Suprapubic skin (tissue), 3 donors: Measurements from ENCODE around the gene SPATA4.

ENCODE experiments used
- EP300 ChIP-seq: sonication (generic); formaldehyde crosslinking; IDR thresholded peaks from one replicate; pipeline ENCODE4 v1.6.1; 2017; ENCODE audit warnings: antibody characterized with exemption
- POLR2A ChIP-seq, 2 donors: fragments of 450-650 bp; IDR thresholded peaks; one replicate each; pipeline ENCODE4 v1.6.1; 2017; ENCODE audit warnings: antibody characterized with exemption in 2 of 2, mild to moderate bottlenecking in 2 of 2, moderate library complexity in 2 of 2
- TF ChIP-seq, protein P1 (sequence below), 2 donors: fragments of 200-600 bp in 1 of 2; fragments of 450-650 bp in 1 of 2; sonication (generic) in 1 of 2; IDR thresholded peaks; one replicate each; pipeline ENCODE4 v1.5.1; 2016 to 2019; ENCODE audit warnings: antibody characterized with exemption in 2 of 2, mild to moderate bottlenecking in 1 of 2, moderate library complexity in 1 of 2

DNA sequence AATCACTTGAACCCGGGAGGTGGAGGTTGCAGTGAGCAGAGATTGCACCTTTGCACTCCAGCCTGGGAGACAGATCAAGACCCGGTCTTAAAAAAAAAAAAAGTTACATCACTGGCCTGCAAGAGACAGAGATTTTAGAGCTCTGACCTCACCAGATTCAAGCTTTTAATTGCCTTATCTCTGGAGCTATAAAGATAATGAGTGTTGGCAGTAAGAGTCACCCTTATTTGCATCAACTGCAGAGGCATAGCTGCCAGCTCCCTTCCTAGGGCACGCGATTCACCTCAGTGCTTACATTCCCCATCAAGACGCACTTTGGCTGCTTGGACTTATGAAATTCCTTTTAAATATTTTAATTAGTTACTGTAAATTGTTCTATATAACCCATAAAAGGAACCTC lies 12.5 kb upstream of the SPATA4 start:
- TF ChIP-seq EP300 (no peak), POLR2A (IDR thresholded peaks at IDR 0.05) (no peak)
- TF ChIP-seq, protein P1, sequence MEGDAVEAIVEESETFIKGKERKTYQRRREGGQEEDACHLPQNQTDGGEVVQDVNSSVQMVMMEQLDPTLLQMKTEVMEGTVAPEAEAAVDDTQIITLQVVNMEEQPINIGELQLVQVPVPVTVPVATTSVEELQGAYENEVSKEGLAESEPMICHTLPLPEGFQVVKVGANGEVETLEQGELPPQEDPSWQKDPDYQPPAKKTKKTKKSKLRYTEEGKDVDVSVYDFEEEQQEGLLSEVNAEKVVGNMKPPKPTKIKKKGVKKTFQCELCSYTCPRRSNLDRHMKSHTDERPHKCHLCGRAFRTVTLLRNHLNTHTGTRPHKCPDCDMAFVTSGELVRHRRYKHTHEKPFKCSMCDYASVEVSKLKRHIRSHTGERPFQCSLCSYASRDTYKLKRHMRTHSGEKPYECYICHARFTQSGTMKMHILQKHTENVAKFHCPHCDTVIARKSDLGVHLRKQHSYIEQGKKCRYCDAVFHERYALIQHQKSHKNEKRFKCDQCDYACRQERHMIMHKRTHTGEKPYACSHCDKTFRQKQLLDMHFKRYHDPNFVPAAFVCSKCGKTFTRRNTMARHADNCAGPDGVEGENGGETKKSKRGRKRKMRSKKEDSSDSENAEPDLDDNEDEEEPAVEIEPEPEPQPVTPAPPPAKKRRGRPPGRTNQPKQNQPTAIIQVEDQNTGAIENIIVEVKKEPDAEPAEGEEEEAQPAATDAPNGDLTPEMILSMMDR (IDR thresholded peaks at IDR 0.05): no peak
